Measurements from ENCODE around the gene CDK3.

DNA sequence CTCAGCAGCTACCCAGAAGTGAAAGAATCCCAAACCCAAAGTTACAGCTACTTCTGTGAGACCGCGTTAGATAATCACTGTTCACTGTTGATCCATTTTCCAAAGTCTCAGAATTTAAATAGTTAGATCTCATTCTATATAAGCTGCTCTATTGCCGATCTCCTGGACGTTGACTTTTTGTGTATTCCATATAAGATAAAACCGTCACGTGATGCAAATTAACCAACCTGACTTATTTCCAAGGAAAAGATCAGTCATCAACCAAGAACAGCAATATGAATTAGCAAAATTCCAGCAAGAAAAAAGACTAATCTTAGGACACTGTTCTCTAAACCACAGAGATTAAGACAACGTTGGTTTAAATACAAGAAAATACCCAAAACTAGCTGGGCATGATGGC is 30.0 kb upstream of the CDK3 start:
- TF ChIP-seq REST (IDR thresholded peaks at IDR 0.05; ENCODE audit: insufficient read depth in 1 of 2, low read depth in 2 of 2, low read length in 2 of 2): no peak
- no peak for TF ChIP-seq POLR2AphosphoS5 (IDR thresholded peaks at IDR 0.05; ENCODE audit: low read depth, low read length)
- TF ChIP-seq TAF1 (IDR thresholded peaks at IDR 0.05; ENCODE audit: borderline replicate concordance, insufficient read depth, low read length): no peak
- TF ChIP-seq SIN3A (IDR thresholded peaks at IDR 0.05; ENCODE audit: borderline replicate concordance, insufficient read depth, low read length): no peak

Data from PFSK-1 (cell line).